Neural cell (in vitro differentiated cells): ENCODE results near the gene ROBO1.

Source experiments
- EP300 ChIP-seq: fragments of 450-650 bp; conservative IDR thresholded peaks from 2 replicates; pipeline ENCODE4 v1.6.1; 2014; ENCODE audit warnings: antibody characterized with exemption, mild to moderate bottlenecking, moderate library complexity; ENCODE audit not compliant: poor library complexity, severe bottlenecking
- EZH2 ChIP-seq: fragments of 200-600, 300-800 bp; shearing (Covaris generic), sonication (generic); IDR thresholded peaks from 2 replicates; pipeline ENCODE4 v1.6.1; 2014; ENCODE audit warnings: antibody characterized with exemption, low read length, borderline replicate concordance, mild to moderate bottlenecking; ENCODE audit not compliant: insufficient read depth, poor library complexity, severe bottlenecking
- MXI1 ChIP-seq: fragments of 450-650 bp; conservative IDR thresholded peaks from 2 replicates; pipeline ENCODE4 v1.6.1; 2014; ENCODE audit warnings: antibody characterized with exemption, mild to moderate bottlenecking; ENCODE audit not compliant: poor library complexity, severe bottlenecking
- POLR2AphosphoS5 ChIP-seq: IDR thresholded peaks from 2 replicates; pipeline ENCODE4 v1.6.1; 2012
- RAD21 ChIP-seq: fragments of 450-650 bp; conservative IDR thresholded peaks from 2 replicates; pipeline ENCODE4 v1.6.1; 2014; ENCODE audit warnings: antibody characterized with exemption, mild to moderate bottlenecking, moderate library complexity
- REST ChIP-seq: IDR thresholded peaks from 2 replicates; pipeline ENCODE4 v1.6.1; 2012; ENCODE audit warnings: borderline replicate concordance
- SMC3 ChIP-seq: fragments of 450-650 bp; conservative IDR thresholded peaks from 2 replicates; pipeline ENCODE4 v1.6.1; 2014; ENCODE audit warnings: antibody characterized with exemption, mild to moderate bottlenecking, moderate library complexity; ENCODE audit not compliant: poor library complexity
- TAF1 ChIP-seq: IDR thresholded peaks from 2 replicates; pipeline ENCODE4 v1.6.1; 2012; ENCODE audit warnings: low read depth
- TF ChIP-seq, protein P1 (sequence below): fragments of 450-650 bp; IDR thresholded peaks from 2 replicates; pipeline ENCODE4 v1.5.1; 2014; ENCODE audit warnings: antibody characterized with exemption, mild to moderate bottlenecking, moderate library complexity; ENCODE audit not compliant: poor library complexity, severe bottlenecking

GRCh38 chr3:78717041-78717440 is 1050.8 kb downstream of the ROBO1 start:
- TF ChIP-seq POLR2AphosphoS5 (no peak), MXI1 (no peak), EP300 (no peak), EZH2 (no peak), RAD21 (no peak), REST (no peak), SMC3 (no peak), TAF1 (no peak)
- TF ChIP-seq, protein P1, sequence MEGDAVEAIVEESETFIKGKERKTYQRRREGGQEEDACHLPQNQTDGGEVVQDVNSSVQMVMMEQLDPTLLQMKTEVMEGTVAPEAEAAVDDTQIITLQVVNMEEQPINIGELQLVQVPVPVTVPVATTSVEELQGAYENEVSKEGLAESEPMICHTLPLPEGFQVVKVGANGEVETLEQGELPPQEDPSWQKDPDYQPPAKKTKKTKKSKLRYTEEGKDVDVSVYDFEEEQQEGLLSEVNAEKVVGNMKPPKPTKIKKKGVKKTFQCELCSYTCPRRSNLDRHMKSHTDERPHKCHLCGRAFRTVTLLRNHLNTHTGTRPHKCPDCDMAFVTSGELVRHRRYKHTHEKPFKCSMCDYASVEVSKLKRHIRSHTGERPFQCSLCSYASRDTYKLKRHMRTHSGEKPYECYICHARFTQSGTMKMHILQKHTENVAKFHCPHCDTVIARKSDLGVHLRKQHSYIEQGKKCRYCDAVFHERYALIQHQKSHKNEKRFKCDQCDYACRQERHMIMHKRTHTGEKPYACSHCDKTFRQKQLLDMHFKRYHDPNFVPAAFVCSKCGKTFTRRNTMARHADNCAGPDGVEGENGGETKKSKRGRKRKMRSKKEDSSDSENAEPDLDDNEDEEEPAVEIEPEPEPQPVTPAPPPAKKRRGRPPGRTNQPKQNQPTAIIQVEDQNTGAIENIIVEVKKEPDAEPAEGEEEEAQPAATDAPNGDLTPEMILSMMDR = no peak
